A673 (cell line): Measurements from ENCODE around the gene ST6GALNAC6.

Source experiments
- EZH2 ChIP-seq: fragments of 200-600 bp; sonication (generic); IDR thresholded peaks from 2 replicates; pipeline ENCODE4 v1.6.1; 2017; ENCODE audit warnings: borderline replicate concordance, low read depth, mild to moderate bottlenecking, mixed read lengths, antibody characterized with exemption, low read length; ENCODE audit not compliant: poor library complexity, severe bottlenecking
- TF ChIP-seq, protein P1 (sequence below): fragments of 300-800, 200-600 bp; sonication (generic); conservative IDR thresholded peaks from 2 replicates; pipeline ENCODE4 v1.5.1; 2017; ENCODE audit warnings: low read depth, mild to moderate bottlenecking, antibody characterized with exemption, low read length, moderate library complexity, mixed read lengths

- TF ChIP-seq, protein P1, sequence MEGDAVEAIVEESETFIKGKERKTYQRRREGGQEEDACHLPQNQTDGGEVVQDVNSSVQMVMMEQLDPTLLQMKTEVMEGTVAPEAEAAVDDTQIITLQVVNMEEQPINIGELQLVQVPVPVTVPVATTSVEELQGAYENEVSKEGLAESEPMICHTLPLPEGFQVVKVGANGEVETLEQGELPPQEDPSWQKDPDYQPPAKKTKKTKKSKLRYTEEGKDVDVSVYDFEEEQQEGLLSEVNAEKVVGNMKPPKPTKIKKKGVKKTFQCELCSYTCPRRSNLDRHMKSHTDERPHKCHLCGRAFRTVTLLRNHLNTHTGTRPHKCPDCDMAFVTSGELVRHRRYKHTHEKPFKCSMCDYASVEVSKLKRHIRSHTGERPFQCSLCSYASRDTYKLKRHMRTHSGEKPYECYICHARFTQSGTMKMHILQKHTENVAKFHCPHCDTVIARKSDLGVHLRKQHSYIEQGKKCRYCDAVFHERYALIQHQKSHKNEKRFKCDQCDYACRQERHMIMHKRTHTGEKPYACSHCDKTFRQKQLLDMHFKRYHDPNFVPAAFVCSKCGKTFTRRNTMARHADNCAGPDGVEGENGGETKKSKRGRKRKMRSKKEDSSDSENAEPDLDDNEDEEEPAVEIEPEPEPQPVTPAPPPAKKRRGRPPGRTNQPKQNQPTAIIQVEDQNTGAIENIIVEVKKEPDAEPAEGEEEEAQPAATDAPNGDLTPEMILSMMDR, result no peak
- TF ChIP-seq EZH2, result no peak
Observed at GRCh38 chr9:127923771-127924170, 24.4 kb upstream of the ST6GALNAC6 start.
